HG03432 (cell line): ENCODE measurements around the gene COG1.
A peak's percentile ranks its signal among the peaks of the same experiment; 100 is the strongest.

Source experiments
- ATAC-seq: cut with Tn5 transposase; IDR thresholded peaks from one replicate; pipeline ENCODE4 v1.9.1; 2021; ENCODE audit warnings: mild to moderate bottlenecking, moderate library complexity; ENCODE audit not compliant: unreplicated experiment

COG1 gene

GRCh38 chr17:73224663-73225305, 31.9 kb downstream of the COG1 start:
- ATAC-seq = no peak

DNA sequence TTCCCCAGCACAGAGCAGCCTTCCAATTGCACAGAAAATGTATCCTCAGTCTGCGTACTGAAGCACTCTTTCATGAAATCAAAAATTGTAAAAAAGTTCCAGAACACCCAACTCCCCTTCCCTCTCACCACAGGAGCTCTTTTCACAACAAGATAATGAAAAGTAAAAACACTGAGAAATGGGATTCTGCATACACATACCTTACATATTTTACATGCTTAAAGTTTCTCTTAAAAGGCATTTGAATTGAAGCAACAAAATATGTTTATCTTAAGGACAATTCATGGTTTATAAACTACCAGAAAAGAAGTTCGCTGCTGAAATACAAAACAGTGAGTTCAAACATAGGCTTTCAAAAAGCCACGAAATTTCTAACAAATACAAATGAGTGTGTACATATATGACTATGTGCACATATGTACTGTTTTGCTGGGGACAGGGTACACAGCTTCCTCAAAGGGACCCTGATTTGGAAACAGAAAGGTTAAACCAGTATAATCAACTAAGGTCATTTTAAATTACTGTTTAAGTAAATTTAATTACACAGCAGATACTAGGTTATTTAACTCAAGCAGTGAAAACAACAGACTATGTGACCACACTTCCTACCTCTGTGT, 33.8 kb downstream of the COG1 start:
- no peak for ATAC-seq

DNA sequence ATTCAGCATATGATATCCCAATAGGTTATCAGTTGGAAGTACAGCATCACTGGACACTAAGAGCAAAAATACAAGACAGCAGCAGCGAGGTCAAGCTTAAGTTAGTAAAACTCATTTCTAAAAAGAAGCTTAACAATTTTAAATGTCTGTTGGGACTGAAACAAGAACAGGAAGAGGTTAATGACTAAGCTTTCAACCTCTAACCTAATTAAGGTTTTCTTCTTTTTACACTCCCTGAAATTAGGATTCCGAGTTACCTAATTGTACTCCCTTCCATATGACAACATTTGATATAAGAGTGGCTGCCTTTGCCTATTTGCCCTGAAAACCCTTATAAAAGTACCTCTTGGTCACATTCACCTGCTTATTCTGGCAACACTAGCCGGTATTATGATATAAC, 34.5 kb downstream of the COG1 start:
- ATAC-seq = no peak

GRCh38 chr17:73227944-73228343, 35.1 kb downstream of the COG1 start:
- no peak for ATAC-seq

DNA sequence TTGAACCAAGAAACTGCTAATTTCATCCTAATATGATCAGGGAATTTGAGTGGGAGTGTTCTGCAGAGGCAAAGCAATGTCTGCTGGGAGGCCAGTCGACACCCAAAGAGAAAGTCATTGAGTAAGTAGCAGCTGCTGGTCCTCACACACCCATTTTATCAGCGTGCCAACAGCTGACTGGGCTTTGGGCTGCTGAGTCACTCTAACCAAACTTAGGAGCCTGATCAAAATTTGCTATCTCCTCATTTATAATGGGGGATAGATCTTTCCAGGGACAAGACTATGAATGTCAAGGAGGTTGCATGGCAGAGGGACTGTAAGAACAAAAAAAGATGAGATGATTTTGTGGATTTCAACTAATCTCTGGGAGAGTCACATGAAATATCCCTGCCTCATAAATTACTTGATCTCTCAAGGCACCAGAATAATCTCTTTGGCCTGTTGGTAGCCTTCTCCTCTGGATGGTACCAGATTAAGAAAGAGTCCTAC, 35.9 kb downstream of the COG1 start:
- peak; percentile 36 for ATAC-seq

DNA sequence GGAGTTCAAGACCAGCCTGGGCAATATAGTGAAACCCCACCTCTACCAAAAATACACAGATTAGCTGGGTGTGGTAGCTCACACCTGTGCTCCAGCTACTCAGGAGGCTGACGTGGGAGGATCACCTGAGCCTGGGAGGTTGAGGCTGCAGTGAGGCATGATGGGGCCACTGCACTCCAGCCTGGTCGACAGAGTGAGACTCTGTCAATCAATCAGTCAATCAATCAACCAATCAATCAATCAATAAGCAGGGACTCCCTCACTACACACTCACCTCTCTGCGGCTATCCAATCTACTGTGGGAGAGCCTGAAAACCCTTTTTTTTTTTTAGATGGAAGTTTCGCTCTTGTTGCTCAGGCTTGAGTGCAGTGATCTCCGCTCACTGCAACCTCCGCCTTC, 37.2 kb downstream of the COG1 start:
- ATAC-seq = no peak

- ATAC-seq = no peak
Observed at GRCh38 chr17:73231395-73231794, 38.5 kb downstream of the COG1 start.

- peak; percentile 86 for ATAC-seq
Observed at GRCh38 chr17:73231841-73232586, 39.2 kb downstream of the COG1 start.

- peak; percentile 33 for ATAC-seq
Observed at GRCh38 chr17:73232587-73233373, 39.9 kb downstream of the COG1 start.

DNA sequence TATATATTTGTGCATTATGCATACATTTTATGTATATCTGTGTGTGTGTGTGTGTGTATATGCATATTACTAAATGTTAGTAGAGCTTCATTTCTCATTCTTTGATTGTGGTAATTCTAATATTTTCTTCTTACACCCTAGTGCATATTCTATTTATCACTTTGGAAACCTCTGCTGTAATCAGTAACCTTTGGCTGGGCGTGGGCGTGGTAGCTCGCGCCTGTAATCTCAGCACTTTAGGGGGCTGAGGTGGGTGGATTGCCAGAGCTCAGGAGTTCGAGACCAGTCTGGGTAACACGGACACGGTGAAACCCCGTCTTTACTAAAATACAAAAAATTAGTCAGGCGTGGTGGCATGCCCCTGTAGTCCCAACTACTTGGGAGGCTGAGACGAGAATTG, 41.9 kb downstream of the COG1 start:
- ATAC-seq = no peak

DNA sequence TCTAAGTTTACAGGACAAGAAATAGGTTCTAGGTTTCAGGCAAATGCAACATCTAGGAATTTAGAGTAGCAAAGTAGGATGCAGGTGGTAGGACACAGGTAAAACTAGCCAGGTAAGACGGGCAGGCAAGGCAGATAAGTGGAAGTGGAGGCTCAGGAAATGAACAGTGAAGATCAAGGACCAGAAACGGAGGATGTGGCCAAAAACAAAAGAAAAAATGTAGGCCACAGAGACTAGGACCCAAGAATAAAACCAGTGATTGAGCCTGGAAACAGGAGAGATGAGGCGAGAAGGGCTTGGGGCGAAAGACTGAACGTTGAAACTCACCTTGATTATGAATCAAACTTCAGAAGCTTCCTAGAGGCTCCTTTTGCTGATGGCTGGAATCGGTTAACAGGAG, 44.9 kb downstream of the COG1 start:
- no peak for ATAC-seq

DNA sequence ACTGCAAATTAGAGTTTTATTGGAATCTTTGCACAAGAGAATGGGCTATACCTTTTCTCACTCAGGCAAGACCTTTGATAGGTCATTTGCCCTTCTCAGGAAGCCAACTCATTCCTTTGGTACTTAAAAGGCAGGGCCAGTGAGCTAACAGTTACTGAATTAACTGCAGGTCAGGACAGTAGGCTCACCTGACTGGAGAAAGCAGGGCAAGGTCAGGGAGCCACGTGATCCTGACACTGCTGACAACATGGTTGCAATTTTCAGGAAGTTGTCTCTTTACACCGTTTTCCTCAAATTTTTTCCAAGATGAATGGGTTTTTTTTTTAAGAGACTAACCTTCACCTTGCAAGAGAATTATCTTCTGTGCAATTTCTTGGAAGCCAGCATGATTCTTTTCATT, 47.7 kb downstream of the COG1 start:
- no peak for ATAC-seq

DNA sequence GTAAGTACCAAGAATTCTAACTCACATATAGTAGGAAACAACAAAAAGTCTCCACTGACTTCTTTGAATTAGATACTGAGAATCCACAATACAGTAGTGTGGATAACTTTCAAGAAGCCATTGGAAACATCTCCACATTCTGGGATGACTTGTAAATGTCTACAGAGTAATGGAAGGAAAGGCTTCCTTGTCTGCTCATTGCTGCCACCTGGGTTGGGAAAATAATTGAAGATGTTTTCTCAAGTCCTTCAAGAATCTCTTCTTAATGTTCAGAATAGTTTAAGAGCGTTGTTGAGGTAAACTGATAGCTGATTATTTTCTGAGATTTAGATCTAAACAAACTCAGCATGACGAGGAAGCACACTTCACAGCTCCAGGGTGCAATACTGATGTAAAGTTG, 54.9 kb downstream of the COG1 start:
- ATAC-seq = no peak

- no peak for ATAC-seq
Observed at GRCh38 chr17:73248532-73248931, 55.7 kb downstream of the COG1 start.

GRCh38 chr17:73249700-73250099, 56.8 kb downstream of the COG1 start:
- ATAC-seq = no peak

GRCh38 chr17:73250851-73251640, 58.2 kb downstream of the COG1 start:
- no peak for ATAC-seq

- ATAC-seq = no peak
Observed at GRCh38 chr17:73251871-73252270, 59.0 kb downstream of the COG1 start.

DNA sequence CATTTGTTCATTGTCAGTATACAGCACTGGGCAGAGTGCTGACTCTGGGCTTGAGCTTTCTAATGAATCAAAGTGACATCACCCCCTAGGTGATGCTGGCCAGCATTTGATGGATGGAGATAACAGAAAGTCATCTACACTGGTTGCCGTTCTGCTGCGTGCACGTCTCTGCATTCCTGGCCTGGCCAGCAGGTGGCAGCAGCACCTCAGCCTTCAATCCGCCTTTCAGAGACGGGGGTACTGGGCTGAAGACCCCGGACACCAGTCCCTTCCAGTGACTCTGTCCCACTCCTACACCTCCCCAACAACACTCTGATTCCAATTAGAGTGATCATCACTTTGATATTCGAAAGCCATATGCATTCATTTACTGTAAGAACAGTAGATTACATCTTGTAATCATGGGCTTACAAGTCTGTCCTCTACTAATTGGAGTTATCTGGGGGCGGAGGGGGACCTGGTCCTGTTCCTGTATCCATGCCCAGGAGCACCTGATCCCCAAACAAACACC, 62.9 kb downstream of the COG1 start:
- no peak for ATAC-seq

DNA sequence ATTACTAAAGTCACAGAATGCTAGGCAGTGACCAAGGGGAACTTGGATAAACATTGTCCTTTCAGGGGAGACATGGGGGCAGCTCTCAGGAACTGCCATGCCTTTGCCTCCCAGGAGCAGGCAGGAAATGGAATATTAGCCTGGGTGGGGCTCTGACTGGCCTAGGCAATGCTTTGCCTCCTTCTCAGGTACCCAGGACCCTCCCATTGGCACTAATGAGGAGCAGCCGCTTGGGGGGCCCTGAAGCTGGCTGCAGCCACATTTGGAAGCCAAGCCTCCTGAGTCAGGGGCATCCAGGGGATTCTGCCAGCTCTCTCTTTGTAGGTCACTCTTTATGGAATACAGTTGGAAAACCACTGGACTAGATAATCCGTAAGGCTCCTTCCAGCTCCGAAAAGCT, 63.4 kb downstream of the COG1 start:
- no peak for ATAC-seq

- ATAC-seq = no peak
Observed at GRCh38 chr17:73257516-73257915, 64.7 kb downstream of the COG1 start.
